Karpas-422 (cell line): Measurements from ENCODE around the gene COL6A2. TPM values are rescaled to one million over a fixed set of nuclear protein-coding genes. Genes with fewer than 3 reads are reported as not detected.

ENCODE experiments used
- DNase-seq: peaks from one replicate; pipeline ENCODE4 v3.0.0-alpha.2; 2015
- H2AFZ ChIP-seq: fragments of 200-600 bp; sonication (generic); 2 replicates; pipeline ENCODE4 v1.6.1; 2014; ENCODE audit warnings: antibody characterized with exemption, low read length, mixed read lengths
- H3K27ac ChIP-seq: fragments of 200-600 bp; sonication (generic); 2 replicates; pipeline ENCODE4 v1.5.1; 2014; ENCODE audit warnings: mild to moderate bottlenecking, low read length, moderate library complexity
- H3K27me3 ChIP-seq: fragments of 200-600 bp; sonication (generic); 2 replicates; pipeline ENCODE4 v1.6.1; 2014; ENCODE audit warnings: low read length, mixed read lengths
- H3K36me3 ChIP-seq: fragments of 200-600 bp; sonication (generic); 2 replicates; pipeline ENCODE4 v1.6.1; 2014; ENCODE audit warnings: low read length, mixed read lengths; ENCODE audit not compliant: insufficient read depth
- H3K4me1 ChIP-seq: fragments of 200-600 bp; sonication (generic); 2 replicates; pipeline ENCODE4 v1.6.1; 2014; ENCODE audit warnings: mild to moderate bottlenecking, low read length, mixed read lengths
- H3K4me2 ChIP-seq: fragments of 200-600 bp; sonication (generic); 2 replicates; pipeline ENCODE4 v1.6.1; 2014; ENCODE audit warnings: low read length, low read depth, mild to moderate bottlenecking; ENCODE audit not compliant: poor library complexity, severe bottlenecking
- H3K4me3 ChIP-seq: fragments of 200-600 bp; sonication (generic); 2 replicates; pipeline ENCODE4 v1.5.1; 2014; ENCODE audit warnings: mild to moderate bottlenecking, antibody characterized with exemption, low read length, mixed read lengths
- H3K79me2 ChIP-seq: fragments of 200-600 bp; sonication (generic); 2 replicates; pipeline ENCODE4 v1.6.1; 2014; ENCODE audit warnings: mild to moderate bottlenecking, low read length, mixed read lengths
- H3K9ac ChIP-seq: fragments of 200-600 bp; sonication (generic); 2 replicates; pipeline ENCODE4 v1.6.0; 2014; ENCODE audit warnings: low read length
- H3K9me2 ChIP-seq: fragments of 200-600 bp; sonication (generic), shearing (Covaris generic); replicated peaks from 2 replicates; pipeline ENCODE4 v1.6.0; 2014; ENCODE audit warnings: mild to moderate bottlenecking, low read length, moderate library complexity; ENCODE audit not compliant: insufficient read depth
- H3K9me3 ChIP-seq: fragments of 300-700, 200-600 bp; sonication (generic); 2 replicates; pipeline ENCODE4 v1.6.1; 2014; ENCODE audit warnings: low read length, mixed read lengths
- H4K20me1 ChIP-seq: fragments of 200-600 bp; sonication (generic); 2 replicates; pipeline ENCODE4 v1.6.1; 2014; ENCODE audit warnings: mild to moderate bottlenecking, antibody characterized with exemption, low read length, low read depth; ENCODE audit not compliant: insufficient read depth
- total RNA-seq: library from RNA; depleted of rRNA; stranded (reverse); fragments of >200 nt; shearing (Covaris generic); gene quantifications from 2 replicates; pipeline ENCODE4 v1.2.3, GENCODE V29; 2014; ENCODE audit warnings: low replicate concordance

Gene COL6A2
- total RNA-seq, 1 experiment from 2014 or later = not detected

GRCh38 chr21:46052703-46053651, 44.9 kb upstream of the COL6A2 start:
- Histone ChIP-seq H3K9me3 (peaks cover 3% of the 10 kb centered on the region; the same call in 1 of the 2 replicates), H3K9ac (no peak overlapping the region), H3K27me3 (no peaks in the 10 kb centered on the region), H3K4me3 (no peak overlapping the region), H2AFZ (no peak overlapping the region), H4K20me1 (no peaks in the 10 kb centered on the region), H3K27ac (no peak overlapping the region), H3K9me2 (no peaks in the 10 kb centered on the region), H3K4me1 (no peaks in the 10 kb centered on the region), H3K4me2 (no peak overlapping the region), H3K79me2 (no peaks in the 10 kb centered on the region), H3K36me3 (no peaks in the 10 kb centered on the region)
- DNase-seq = no peak

GRCh38 chr21:46054031-46054430, 43.9 kb upstream of the COL6A2 start:
- Histone ChIP-seq H3K9ac (no peak overlapping the region), H3K4me2 (no peak overlapping the region), H3K27me3 (no peaks in the 10 kb centered on the region)

GRCh38 chr21:46054451-46054881, 43.4 kb upstream of the COL6A2 start:
- Histone ChIP-seq H3K27ac (no peak overlapping the region), H3K9me3 (peaks cover 12% of the 10 kb centered on the region; the same call in 1 of the 2 replicates), H3K4me2 (no peak overlapping the region), H2AFZ (no peak overlapping the region), H3K4me1 (no peaks in the 10 kb centered on the region), H3K79me2 (no peaks in the 10 kb centered on the region), H4K20me1 (no peaks in the 10 kb centered on the region), H3K9me2 (no peaks in the 10 kb centered on the region), H3K27me3 (no peaks in the 10 kb centered on the region), H3K9ac (no peak overlapping the region), H3K36me3 (no peaks in the 10 kb centered on the region), H3K4me3 (no peak overlapping the region)
- no peak for DNase-seq

More at GRCh38 chr21:46054031-46054430, 43.9 kb upstream of the COL6A2 start:
- no peak overlapping the region for H2AFZ ChIP-seq
- H3K9me3 ChIP-seq = peaks cover 10% of the 10 kb centered on the region; the same call in 1 of the 2 replicates
- no peak overlapping the region for H3K27ac ChIP-seq
- no peak overlapping the region for H3K4me3 ChIP-seq
- no peaks in the 10 kb centered on the region for H3K9me2 ChIP-seq
- no peak for DNase-seq
- H4K20me1 ChIP-seq = no peaks in the 10 kb centered on the region
- H3K79me2 ChIP-seq = no peaks in the 10 kb centered on the region
- H3K36me3 ChIP-seq = no peaks in the 10 kb centered on the region
- no peaks in the 10 kb centered on the region for H3K4me1 ChIP-seq

GRCh38 chr21:46055863-46056281, 42.0 kb upstream of the COL6A2 start:
- H3K79me2 ChIP-seq = no peaks in the 10 kb centered on the region
- no peak overlapping the region for H3K4me3 ChIP-seq
- no peak overlapping the region for H2AFZ ChIP-seq
- no peaks in the 10 kb centered on the region for H3K4me1 ChIP-seq
- peaks cover 14% of the 10 kb centered on the region; the same call in 1 of the 2 replicates for H3K9me3 ChIP-seq
- no peaks in the 10 kb centered on the region for H3K9me2 ChIP-seq
- DNase-seq = no peak
- H3K27ac ChIP-seq = no peak overlapping the region
- no peak overlapping the region for H3K4me2 ChIP-seq
- no peaks in the 10 kb centered on the region for H3K36me3 ChIP-seq
- H3K27me3 ChIP-seq = no peaks in the 10 kb centered on the region
- no peaks in the 10 kb centered on the region for H4K20me1 ChIP-seq
- H3K9ac ChIP-seq = no peak overlapping the region

- Histone ChIP-seq H3K9me2 (no peaks in the 10 kb centered on the region), H3K27ac (no peak overlapping the region), H3K4me1 (no peaks in the 10 kb centered on the region), H3K9ac (no peak overlapping the region), H3K4me3 (no peak overlapping the region), H3K9me3 (peaks cover 16% of the 10 kb centered on the region; the same call in 1 of the 2 replicates), H4K20me1 (no peaks in the 10 kb centered on the region), H3K4me2 (no peak overlapping the region), H3K79me2 (no peaks in the 10 kb centered on the region), H2AFZ (no peak overlapping the region), H3K27me3 (no peaks in the 10 kb centered on the region), H3K36me3 (no peaks in the 10 kb centered on the region)
- DNase-seq = no peak
Observed at GRCh38 chr21:46056450-46056903, 41.4 kb upstream of the COL6A2 start.

- Histone ChIP-seq H3K9ac (no peak overlapping the region), H2AFZ (no peak overlapping the region), H3K27me3 (no peaks in the 10 kb centered on the region), H3K27ac (no peak overlapping the region), H4K20me1 (no peaks in the 10 kb centered on the region), H3K4me1 (no peaks in the 10 kb centered on the region), H3K36me3 (no peaks in the 10 kb centered on the region), H3K9me3 (peaks cover 17% of the 10 kb centered on the region; the same call in 1 of the 2 replicates), H3K9me2 (no peaks in the 10 kb centered on the region), H3K79me2 (no peaks in the 10 kb centered on the region), H3K4me3 (no peak overlapping the region), H3K4me2 (no peak overlapping the region)
- no peak for DNase-seq
Observed at GRCh38 chr21:46057111-46057709, 40.7 kb upstream of the COL6A2 start.

DNA sequence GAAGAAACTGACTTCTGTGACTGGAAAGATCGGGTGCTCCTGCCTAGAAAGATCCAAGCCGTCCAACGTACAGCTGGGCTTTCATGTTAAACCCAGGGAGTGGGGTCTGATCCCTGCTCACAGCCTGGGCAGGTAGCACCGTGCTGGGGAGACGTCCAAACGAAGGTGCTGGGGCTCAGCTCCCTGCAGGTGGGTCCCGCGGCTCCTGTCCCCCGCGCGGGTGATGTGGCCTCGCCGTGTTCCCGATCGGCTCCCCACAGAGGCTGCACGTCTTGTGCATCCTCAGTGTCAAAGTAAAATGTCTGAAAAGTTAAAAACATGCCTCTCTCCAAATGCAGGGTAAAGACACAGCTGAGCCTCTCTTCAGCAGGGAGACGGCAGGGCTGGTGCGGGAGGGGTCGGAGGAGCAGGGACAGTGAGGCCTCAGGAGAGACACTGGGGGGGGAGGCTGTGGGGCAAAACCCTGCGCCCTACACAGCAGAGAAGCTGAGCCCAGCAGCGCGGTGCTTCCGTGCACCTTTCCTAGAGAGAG, 40.1 kb upstream of the COL6A2 start:
- Histone ChIP-seq H3K27me3 (no peaks in the 10 kb centered on the region), H3K9me3 (peaks cover 22% of the 10 kb centered on the region), H3K4me3 (no peak overlapping the region), H3K9ac (no peak overlapping the region), H4K20me1 (no peaks in the 10 kb centered on the region), H3K4me1 (no peaks in the 10 kb centered on the region), H3K36me3 (no peaks in the 10 kb centered on the region), H2AFZ (no peak overlapping the region), H3K9me2 (no peaks in the 10 kb centered on the region), H3K4me2 (no peak overlapping the region), H3K27ac (no peak overlapping the region), H3K79me2 (no peaks in the 10 kb centered on the region)
- DNase-seq = no peak
